NCI-H2081 (cell line): Measurements from ENCODE around the gene VAMP8.
A peak's percentile ranks its signal among the peaks of the same experiment; 100 is the strongest.
"Not testable (repeated sequence)": the region's sequence is repeated elsewhere in the genome, so short reads cannot be mapped to it uniquely, and the experiment has no call there.

Source experiments
- DNase-seq, 2 experiments: peaks; one replicate each; lab custom pipeline; 2025; lab: John Stamatoyannopoulos, UW

Gene VAMP8

DNA sequence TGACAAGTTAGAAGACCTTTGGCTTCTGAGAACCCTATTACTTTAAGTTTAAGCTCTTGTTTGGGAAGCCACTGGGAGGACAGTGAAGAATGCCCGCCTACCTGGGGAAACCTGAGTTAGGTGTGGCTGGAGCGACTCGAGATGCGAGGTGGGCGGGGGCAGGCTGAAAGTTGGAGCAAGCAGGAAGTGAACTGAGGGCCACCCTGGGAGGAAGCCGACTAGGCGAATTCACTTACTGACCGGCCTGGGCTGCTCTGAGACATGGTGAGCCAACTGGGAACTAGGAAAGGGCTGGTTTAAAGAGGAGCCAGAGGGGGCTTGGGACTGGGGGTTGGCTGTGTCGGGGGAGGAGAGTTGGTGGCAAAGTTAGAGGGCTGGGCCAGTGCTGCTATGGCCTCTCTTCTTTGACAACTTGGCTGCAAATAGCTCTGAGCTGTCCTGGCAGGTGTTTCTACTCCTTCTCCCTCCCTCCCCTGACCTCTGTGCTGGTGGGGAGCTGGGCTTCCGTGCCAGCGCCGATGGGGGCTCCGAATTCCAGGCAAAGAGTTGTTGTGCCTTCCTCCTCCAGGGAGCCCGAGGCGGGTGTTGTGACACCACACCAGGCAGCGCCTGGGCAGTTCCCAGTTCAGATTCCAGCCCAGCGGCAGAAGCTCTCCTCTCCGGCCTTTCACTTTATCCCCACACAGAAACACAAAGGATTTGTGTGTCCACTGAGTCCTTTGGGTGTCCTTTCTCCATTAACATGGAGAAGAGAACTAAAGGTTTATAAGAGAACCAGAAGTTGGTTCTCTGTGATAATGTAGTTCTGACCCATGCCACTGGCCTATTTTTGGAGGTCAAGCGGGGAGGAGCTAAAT is at the start of gene VAMP8:
VAMP8 (plus strand) TSS at position 201 of the 857 bp plus-strand sequence; CDS start at position 262, 61 bp downstream.
- no peak for DNase-seq

DNA sequence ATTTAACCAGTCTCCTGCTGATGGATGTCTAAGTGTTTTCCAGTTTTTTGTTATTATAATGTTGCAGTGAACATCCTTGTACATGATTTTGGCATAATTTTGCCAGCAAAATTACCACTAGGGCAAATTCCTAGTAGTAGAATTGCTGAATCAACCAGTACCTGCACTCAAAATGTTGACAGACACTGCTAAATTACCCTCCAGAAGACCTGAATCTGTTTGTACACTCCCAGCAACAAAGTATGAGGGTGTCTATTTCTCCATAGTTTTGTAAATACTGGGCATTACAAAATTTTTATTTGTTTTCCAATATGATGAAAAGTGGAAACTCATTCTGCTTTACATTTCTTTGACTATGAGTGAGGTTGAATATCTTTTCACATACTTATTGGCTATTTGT is 49.6 kb upstream of the VAMP8 start:
- DNase-seq: no peak

DNA sequence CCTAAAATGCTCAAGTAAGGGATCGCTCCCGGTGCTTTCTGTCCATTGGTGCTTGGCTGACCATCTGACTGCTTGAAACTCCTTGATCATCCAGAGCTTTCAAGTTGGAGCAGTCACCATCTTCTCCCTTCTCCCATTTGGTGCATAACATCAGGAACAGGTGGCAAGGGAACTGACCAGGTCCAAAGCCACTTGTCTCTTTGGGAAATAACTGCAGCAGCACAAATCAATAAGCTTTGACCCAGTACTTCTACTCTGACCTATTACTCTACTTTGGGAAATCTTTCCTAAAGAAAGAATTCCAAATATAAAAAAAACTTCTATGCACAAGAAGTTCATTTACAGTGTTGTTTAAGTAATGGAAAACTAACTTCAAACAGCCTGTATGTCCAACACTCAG is 49.0 kb upstream of the VAMP8 start:
- DNase-seq: no peak

DNA sequence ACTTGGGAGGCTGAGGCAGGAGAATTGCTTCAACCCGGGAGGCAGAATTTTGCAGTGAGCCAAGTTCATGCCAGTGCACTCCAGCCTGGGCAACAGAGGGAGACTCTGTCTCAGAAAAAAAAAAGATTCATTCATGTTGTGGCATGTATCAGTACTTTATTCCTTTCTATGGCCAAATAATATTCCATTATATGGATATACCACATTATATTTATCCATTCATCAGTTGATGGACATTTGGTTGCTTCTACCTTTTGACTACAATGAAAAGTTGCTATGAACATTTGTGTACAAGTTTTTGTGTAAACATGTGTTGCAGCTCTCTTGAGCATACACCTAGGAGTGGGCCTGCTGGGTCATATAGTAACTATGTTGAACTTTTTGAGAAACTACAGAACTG is 47.6 kb upstream of the VAMP8 start:
- no peak for DNase-seq

DNA sequence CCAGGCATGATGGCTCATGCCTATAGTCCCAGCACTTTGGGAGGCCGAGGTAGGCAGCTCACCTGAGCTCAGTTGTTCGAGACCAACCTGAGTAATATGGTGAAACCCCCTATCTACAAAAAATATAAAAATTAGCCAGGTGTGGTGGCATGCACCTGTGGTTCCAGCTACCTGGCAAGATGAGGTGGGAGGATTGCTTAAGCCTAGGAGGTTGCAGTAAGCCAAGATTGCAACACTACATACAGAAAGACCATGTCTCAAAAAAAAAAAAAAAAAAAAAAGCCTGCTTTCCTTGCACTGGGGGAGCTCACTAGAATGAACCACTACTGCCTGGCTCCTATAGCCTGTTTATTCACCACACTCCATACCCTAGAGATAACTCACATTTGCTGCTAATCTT is 45.8 kb upstream of the VAMP8 start:
- DNase-seq: no peak

DNA sequence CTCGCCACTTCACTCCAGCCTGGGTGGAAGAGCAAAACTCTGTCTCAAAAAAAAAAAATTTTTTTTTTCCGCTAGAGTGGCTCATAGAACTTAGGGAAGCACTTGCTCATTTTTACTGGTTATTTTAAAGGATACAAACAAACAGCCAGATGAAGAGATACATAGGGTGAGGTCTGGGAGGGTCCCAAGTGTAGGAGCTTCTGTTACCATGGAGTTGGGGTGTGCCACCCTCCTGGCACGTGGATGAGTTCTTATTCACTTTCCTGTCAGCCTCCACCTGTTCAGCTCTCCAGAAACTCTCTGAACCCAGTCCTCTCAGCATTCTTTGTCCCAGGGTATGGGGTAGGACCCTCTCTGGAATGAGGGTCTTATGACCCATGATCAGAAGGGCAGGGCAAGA is 43.3 kb upstream of the VAMP8 start:
- no peak for DNase-seq

DNA sequence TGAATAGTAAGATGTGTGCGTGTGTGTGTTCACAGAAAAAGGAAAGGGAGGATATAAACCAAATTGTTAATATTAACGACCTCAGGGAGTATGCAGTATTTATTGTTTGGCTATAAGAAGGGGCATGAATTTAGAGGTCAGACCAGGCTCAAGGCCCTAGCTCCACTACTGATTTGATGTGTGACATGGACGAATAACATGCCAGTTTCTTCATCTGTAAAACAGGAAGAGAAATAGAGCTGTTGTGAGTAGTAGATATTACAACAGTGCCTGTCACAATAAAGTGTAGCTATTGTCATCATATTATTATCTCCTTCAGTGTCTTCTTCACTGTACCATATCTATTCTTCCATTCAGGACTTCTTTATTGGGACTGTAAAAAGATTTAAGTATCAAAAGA is 42.5 kb upstream of the VAMP8 start:
- DNase-seq: no peak

DNA sequence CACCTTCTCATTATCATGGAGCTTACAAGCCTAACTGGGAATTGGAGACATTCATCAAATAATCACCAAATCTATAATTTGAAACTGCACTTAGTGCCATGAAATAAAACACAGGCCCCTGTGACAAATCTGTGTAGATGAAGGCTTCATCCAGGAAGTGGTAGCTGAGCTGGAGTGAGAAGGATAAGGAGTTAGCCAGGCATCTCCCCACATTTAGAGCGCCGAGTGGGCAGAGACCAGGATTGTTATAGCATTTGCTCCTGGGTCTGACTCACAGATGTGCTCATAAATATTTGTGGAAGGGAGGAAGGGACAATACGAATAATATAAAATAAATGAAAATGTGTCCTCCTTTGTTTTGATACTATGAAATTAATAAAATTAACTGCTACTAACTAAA is 40.9 kb upstream of the VAMP8 start:
- DNase-seq: peak in 1 of 2 experiments; percentile 18

DNA sequence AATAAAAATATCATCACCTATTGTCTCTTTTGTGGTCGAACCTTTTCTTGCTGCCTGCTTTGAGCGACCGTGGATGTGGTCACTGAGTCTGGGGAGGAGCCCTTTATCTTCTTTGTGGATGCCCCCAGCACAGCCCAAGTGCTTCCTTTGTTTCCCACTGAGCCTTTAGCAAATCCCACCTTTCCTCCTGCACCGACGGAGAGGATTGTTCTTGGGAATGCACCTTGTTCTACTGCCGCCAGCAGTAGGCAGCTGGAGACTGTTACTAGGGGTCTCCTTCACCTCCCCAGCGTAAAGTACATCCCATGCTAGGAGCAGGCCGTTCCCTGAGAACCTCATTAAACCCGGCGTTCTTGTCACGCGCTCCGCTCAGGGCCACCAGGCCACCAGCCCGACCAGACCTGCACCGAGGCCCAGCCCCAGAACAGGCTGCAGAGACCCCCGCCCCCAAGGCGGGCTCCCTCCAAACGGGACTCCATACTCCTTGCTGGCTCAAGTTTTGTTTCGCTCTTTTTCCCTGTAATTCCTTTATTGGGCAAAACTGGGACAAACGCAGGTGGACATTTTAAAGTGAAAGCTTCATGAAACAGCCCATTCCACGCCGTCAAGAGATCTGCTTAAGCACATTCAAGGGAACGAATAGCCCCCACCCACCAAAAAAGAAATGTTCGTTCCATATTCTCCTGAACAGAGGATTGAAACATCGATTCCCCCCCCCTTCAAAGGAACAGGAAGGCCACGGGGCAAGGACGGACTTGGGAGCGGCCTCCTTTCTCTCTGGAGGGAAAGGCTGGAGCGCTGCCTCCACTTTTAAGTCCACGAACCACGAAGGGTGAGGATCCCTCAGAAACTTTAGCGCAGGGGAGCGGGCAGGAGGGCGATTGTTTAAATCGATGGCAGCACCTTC is 39.5 kb upstream of the VAMP8 start:
- peak; percentile 41 to 62 for DNase-seq

DNA sequence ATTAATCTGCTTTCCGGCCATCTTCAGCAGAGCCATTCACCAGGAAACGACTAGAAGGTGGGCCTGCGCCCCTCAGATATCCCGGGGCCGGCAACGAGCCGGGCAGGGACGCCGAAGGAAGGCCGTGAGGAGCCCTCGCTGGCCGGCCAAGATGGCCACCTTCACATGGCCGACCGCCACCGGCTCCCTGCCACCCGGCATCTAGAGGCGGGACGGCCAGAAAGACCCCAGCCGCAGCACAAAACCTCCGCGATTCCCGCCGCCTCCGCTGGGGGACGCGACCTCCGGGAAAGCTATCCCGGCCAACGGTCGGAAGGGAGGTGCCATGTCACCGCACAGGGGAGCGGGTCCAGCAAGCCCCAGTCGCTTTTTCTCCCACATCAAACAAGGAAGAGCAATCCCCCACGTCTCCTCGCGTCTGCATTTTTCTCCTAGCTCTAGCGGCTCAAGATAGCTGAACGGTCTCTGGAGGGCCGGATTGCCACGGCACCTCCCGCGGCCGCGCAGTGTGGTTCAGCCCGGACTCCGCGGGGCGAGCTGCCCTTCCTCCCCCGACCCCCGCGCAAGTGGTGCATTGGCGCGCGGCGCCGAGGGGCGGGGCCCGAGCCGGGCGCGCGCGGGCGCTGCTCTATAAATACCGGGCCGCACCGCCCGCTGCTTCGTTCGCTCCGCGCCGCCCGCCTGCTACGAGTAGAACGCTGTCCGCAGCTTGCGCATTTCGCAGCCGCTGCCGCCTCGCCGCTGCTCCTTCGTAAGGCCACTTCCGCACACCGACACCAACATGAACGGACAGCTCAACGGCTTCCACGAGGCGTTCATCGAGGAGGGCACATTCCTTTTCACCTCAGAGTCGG is 38.7 kb upstream of the VAMP8 start, which contains the start of gene MAT2A:
MAT2A (plus strand) TSS at position 662 of the 854 bp plus-strand sequence; CDS start at position 782, 120 bp downstream.
- DNase-seq: peak; percentile 91 to 93

DNA sequence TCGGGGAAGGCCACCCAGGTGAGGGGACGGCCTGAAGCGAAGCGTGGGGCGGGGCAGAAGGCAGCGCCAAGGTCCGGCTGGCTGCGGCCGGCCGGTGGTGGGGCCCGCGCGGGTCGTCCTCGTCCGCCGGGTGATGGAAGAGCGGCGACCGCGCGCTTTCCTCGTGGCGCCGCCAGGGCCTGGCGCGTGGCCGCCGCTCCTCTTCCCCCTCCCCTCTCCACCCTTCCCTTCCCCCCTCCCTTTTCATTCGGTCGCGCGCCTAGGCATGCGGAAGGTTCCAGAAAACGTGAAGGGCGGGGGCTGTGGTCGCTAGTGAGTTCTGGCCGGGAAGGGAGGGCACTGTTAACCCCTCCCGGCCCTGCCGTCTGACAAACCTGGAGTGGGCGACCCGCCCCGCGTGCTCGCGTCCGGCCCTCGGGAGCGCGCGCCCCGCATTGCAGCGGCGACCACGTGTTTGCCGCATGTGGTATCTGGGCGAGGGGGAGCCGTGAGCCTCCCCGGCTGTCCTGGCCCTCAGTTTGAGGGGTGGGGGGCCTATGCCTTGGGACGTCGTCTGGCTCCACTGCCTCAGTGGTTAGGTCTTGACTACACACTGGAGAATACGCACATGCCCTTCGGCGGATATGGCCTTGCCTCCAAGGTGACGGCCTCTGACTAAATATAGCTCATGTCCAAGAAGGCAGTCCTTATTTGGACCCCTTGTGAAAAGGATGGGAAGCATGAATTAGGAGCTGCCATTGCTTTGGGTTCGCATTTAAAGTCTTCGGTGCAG is 37.8 kb upstream of the VAMP8 start:
- DNase-seq: peak; percentile 67 to 71

DNA sequence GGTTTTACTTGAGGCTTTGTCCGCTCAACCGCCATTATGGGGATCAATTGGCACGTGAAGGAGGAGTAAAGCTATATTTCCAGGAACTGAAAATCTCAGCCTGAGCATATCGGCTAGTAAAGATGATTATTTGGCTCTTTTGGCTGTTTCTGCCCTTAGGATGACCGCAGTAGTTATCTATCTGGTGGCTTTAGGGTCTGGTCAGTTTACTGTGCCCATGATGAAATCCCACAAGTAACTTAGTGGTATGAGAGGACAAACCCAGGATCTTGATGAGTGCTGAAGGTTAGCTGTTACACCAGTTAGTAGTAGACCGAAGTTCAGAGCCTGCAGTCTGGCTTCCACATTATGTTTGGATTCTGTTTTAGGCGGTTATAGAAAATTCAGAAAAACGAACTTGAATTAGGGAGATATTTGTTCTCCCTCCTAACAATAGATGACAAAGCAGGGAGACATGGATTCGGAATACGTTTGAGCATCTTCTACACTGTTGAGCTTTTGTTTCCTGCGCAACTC is 37.2 kb upstream of the VAMP8 start:
- no peak for DNase-seq

DNA sequence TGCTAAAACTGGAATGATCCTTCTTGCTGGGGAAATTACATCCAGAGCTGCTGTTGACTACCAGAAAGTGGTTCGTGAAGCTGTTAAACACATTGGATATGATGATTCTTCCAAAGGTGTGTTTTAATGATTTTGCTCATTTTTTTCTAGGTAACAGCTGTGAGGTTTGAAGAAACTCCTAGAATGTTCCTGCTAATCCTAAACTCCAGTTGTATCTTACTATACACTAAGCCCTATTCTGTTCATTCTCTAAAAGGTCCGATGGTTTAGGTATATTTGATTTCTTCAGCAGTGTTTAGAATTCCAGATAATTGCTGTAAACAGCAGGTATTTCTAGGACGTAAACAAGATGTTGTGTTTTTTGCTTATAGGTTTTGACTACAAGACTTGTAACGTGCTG is 36.1 kb upstream of the VAMP8 start:
- no peak for DNase-seq

DNA sequence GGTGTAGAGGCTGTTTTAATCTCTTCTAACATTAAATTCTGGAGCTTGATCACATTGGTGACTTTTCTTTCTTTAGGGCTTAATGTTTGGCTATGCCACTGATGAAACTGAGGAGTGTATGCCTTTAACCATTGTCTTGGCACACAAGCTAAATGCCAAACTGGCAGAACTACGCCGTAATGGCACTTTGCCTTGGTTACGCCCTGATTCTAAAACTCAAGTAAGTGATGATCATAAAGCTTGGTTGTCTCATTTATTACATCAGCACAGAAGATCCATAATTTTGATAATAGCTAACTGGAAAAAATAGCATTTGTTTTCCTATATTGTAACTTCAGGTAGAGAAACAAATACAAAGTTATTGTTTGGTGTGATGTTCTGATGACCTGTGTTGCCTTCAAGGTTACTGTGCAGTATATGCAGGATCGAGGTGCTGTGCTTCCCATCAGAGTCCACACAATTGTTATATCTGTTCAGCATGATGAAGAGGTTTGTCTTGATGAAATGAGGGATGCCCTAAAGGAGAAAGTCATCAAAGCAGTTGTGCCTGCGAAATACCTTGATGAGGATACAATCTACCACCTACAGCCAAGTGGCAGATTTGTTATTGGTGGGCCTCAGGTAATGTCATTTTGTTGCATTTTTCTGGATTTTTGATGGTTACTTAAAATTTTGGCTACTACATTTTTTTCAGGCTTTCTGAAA is 35.5 kb upstream of the VAMP8 start:
- peak in 1 of 2 experiments; percentile 14 for DNase-seq

DNA sequence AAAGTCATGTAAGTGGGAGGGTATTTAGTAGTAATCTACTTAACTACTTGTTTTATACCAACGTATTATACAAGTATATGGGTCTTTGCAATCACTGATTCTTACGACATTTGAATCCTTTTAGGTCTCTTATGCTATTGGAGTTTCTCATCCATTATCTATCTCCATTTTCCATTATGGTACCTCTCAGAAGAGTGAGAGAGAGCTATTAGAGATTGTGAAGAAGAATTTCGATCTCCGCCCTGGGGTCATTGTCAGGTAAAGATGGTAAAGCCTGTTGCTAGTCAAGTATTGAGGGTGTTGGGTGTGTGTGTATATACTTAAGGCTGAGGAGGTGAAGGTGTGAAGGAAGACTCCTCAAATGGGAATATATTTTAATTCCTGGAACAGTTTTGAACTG is 34.6 kb upstream of the VAMP8 start:
- no peak for DNase-seq

DNA sequence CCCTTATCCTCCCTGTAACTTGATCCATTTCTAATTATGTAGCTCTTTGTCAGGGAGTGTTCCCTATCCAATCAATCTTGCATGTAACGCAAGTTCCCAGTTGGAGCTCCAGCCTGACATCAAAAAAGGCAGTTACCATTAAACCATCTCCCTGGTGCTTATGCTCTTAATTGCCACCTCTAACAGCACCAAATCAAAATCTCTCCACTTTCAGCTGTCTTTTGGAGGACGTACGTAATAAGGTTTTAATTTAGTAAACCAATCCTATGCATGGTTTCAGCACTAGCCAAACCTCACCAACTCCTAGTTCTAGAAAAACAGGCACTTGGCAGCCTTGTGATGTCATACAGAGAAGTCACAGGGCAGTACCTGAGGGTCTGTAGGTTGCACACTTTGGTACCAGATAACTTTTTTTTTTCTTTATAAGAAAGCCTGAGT is 33.1 kb upstream of the VAMP8 start:
- DNase-seq: peak; percentile 55 to 67

DNA sequence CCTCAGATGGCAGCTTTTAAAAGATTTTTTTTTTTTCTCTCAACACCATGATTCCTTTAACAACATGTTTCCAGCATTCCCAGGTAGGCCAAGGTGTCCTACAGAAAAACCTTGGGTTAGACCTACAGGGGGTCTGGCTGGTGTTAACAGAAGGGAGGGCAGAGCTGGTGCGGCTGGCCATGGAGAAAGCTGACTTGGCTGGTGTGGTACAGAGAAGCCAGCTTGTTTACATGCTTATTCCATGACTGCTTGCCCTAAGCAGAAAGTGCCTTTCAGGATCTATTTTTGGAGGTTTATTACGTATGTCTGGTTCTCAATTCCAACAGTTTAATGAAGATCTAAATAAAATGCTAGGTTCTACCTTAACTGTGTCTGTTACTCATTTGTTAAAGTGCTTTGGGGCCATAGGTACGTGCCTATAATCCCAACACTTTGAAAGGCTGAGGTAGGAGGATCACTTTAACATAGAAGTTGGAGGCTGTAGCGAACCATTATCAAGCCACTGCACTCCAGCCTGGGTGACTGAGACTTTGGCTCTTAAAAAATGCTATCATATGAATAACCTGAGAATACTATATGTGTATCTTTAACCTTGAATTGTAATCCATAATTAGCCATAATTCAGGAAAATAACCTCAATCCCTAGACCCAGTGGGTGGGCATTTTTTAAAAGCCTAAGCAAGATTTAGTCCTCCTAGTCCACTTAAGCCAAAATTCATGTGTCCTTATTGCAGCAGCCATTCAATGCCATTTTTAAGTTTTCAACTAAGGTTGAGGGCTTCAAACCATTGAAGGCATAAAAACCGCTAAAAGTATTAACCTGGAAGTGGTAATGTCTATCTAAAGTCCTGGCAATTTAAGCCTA is 32.2 kb upstream of the VAMP8 start:
- DNase-seq: not testable (repeated sequence)

DNA sequence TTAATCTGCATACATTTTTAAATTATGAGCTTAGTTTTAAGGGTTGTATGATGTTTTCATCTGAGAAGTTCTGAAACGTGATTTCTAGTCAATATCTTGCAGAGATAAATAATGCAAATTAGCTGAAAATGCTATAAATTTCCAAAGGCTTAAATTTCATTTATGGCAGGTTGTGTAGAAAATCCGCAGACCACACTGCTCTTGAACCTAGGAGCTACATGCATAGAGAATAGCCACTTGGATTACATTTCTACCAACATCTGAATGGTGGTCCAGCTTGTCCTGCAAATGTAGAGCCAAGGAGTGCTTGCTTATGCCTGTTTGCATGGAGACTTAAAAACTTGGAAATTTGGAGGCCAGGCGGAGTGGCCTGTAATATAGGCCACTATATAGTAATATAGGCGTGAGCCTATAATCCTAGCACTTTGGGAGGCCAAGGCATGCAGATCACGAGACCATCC is 31.6 kb upstream of the VAMP8 start:
- no peak for DNase-seq
